Heart right ventricle (tissue), 16 donors: ENCODE results near the gene TCF7L2. TPM values are rescaled to one million over a fixed set of nuclear protein-coding genes. Genes with fewer than 3 reads are reported as not detected.
"Not testable (repeated sequence)": the region's sequence is repeated elsewhere in the genome, so short reads cannot be mapped to it uniquely, and the experiment has no call there.

ENCODE experiments used
- ATAC-seq, 8 donors: fragments of 200-7000 bp; cut with Tn5 transposase; one replicate each; pipeline ENCODE4 v1.9.1; 2020; ENCODE audit warnings: mild to moderate bottlenecking in 8 of 8, moderate library complexity in 8 of 8, moderate number of reproducible peaks in 1 of 8
- DNase-seq, 2 donors: peaks; one replicate each; pipeline ENCODE4 v3.0.0-alpha.2; 2020
- H3K27ac ChIP-seq, 10 donors: fragments of 200-600 bp; sonication (generic) in 2 of 10; one replicate each; pipeline versions ENCODE4 v1.5.0 to v1.8.0; 2020 to 2022; ENCODE audit warnings: mild to moderate bottlenecking in 3 of 10
- H3K27me3 ChIP-seq, 7 donors: fragments of 200-600 bp; one replicate each; pipeline ENCODE4 v1.8.0; 2021 to 2022; ENCODE audit warnings: mild to moderate bottlenecking in 2 of 7
- H3K36me3 ChIP-seq, 9 donors: fragments of 200-600 bp; sonication (generic) in 1 of 9; one replicate each; pipeline versions ENCODE4 v1.5.0 to v1.8.0; 2020 to 2022; ENCODE audit warnings: mild to moderate bottlenecking in 2 of 9
- H3K4me1 ChIP-seq, 9 donors: fragments of 200-600 bp; sonication (generic) in 1 of 9; one replicate each; pipeline versions ENCODE4 v1.5.0 to v1.8.0; 2020 to 2022; ENCODE audit warnings: mild to moderate bottlenecking in 4 of 9
- H3K4me3 ChIP-seq, 10 donors: fragments of 200-600 bp; sonication (generic) in 2 of 10; one replicate each; pipeline versions ENCODE4 v1.5.0 to v1.8.0; 2020 to 2022; ENCODE audit warnings: mild to moderate bottlenecking in 7 of 10, moderate library complexity in 2 of 10
- H3K9me3 ChIP-seq, 11 donors: fragments of 200-600 bp in 10 of 11; sonication (generic) in 2 of 11; one replicate each; pipeline versions ENCODE4 v1.5.0 to v1.8.0; 2013 to 2022; ENCODE audit warnings: mild to moderate bottlenecking in 2 of 11, control low read depth in 1 of 11, moderate library complexity in 1 of 11
- CTCF ChIP-seq, 9 donors: fragments of 200-600 bp; sonication (generic) in 2 of 9; IDR thresholded peaks; one replicate each; pipeline versions ENCODE4 v1.5.0 to v1.8.0; 2021 to 2022; ENCODE audit warnings: antibody characterized with exemption in 9 of 9, mild to moderate bottlenecking in 5 of 9, moderate library complexity in 1 of 9
- WGBS, 2 donors: extraction: QIAGEN DNeasy Blood & Tissue Kit; methylation state at CpG; one replicate each; pipeline ENCODE4 v1.1.7; 2013; ENCODE audit warnings: inconsistent platforms in 1 of 2; 5-methylcytosine and 5-hydroxymethylcytosine counted together
- intact Hi-C, 10 donors: fragments of 100-400 bp; cut with DNase I; formaldehyde crosslinking; loops; one replicate each; pipeline versions ENCODE4 v1.11.1 to v1.14.2; 2022
- polyA plus RNA-seq, 2 donors: library from polyadenylated mRNA; stranded (reverse); fragments of 200-250 nt; gene quantifications; one replicate each; pipeline ENCODE4 v1.2.3, GENCODE V29; 2013
- total RNA-seq, 10 donors: library from RNA; stranded (reverse); fragmentation: NEBNext Ultra II Directional in 3 of 10; extraction: Animal tissue kit (Norgen Biotek cat#: 25700) in 3 of 10; gene quantifications; one replicate each; pipeline versions ENCODE4 v1.2.1 to v1.2.4, GENCODE V29; 2021 to 2023
- donor health status: Arrhythmogenic right ventricular cardiomyopathy.
- donor health status: ischemic (EF 13 %, LVEDD 7.1; RV severe dilation, severe dysfunction).
- donor health status: healthy with polysubstance abuse.
- donor health status: DM: no; HTN: yes; CAD: no.
- donor health status: DM: no; HTN: no; CAD: no.
- donor health status: ischemic (EF 25% LVEDD 6.9; RV normal size, moderate dysfunction).
- donor health status: ischemic (EF 25% LVEDD 5.7; RV mildly dilated, moderate dysfunction).
- donor health status: healthy.
- donor health status: DM: yes; HTN: yes; CAD: no.
- donor health status: Ischemic cardiomyopathy.
- donor health status: ischemic (EF 35%, LVEDD 5.7; RV mildly dilated, moderate dysfunction).
- donor health status: nonischemic (EF 11% LVEDD 7.7; RV severe dilation, severe dysfunction).
- donor health status: DM: yes; HTN: yes; CAD: no.
- donor health status: PGD.
- donor health status: ischemic (EF 29% LVEDD 5.4; RV normal size, mild dysfunction).
- donor health status: nonischemic (EF 23%, LVEDD 6.1; RV moderate dilation, normal function).

TCF7L2 gene
- total and polyA plus RNA-seq, 12 donors: 3.6 to 15.8 (median 11.8) TPM

- no peak overlapping the region for H3K27ac ChIP-seq
- ATAC-seq (peak in 2 of 8 donors; percentile 29 to 33), DNase-seq (peak in 1 of 2 donors; percentile 35)
- H3K4me3 ChIP-seq: no peak overlapping the region
- intact Hi-C loops: loop anchor here in 1 of 10 donors (5.0 kb wide), 1 partner anchor 386 kb away; no protein-coding TSS in a partner anchor
- WGBS, 2 donors: 74 to 78% methylated on average over 15 of the region's 15 CpGs
- H3K4me1 ChIP-seq: peaks cover 0 to 33% (median 7%) of the 10 kb centered on the region in 9 donors
- H3K9me3 ChIP-seq: no peaks in the 10 kb centered on the region
- peak in 8 of 9 donors; percentile 29 to 64 (median 51) for TF ChIP-seq CTCF (IDR thresholded peaks at IDR 0.05)
- H3K36me3 ChIP-seq: no peaks in the 10 kb centered on the region
- H3K27me3 ChIP-seq: no peaks in the 10 kb centered on the region
Measured at GRCh38 chr10:113108194-113108835, 158.3 kb downstream of the TCF7L2 start.

- Histone ChIP-seq H3K36me3 (no peaks in the 10 kb centered on the region), H3K27ac (no peak overlapping the region), H3K27me3 (no peaks in the 10 kb centered on the region), H3K4me3 (no peak overlapping the region), H3K9me3 (no peaks in the 10 kb centered on the region), H3K4me1 (peaks cover 0 to 33% (median under 1%) of the 10 kb centered on the region in 9 donors)
- intact Hi-C loops: loop anchor here in 1 of 10 donors (5.0 kb wide), 1 partner anchor 387 kb away; no protein-coding TSS in a partner anchor
- ATAC-seq (no peak), DNase-seq (no peak)
- no peak for TF ChIP-seq CTCF (IDR thresholded peaks at IDR 0.05)
- WGBS, 2 donors: 97 to 100% methylated on average over 8 of the region's 8 CpGs
Measured at GRCh38 chr10:113108948-113109347, 158.9 kb downstream of the TCF7L2 start.

GRCh38 chr10:113109482-113109881 lies 159.4 kb downstream of the TCF7L2 start:
- H3K4me3 ChIP-seq, H3K27me3 ChIP-seq, ATAC-seq, H3K9me3 ChIP-seq, H3K36me3 ChIP-seq, DNase-seq, H3K27ac ChIP-seq: not testable (repeated sequence)
- intact Hi-C loops: loop anchor here in 1 of 10 donors (5.0 kb wide), 1 partner anchor 387 kb away; no protein-coding TSS in a partner anchor
- peaks cover 0 to 30% (median 0%) of the 10 kb centered on the region in 9 donors for H3K4me1 ChIP-seq
- 95 to 96% methylated on average over 4 of the region's 4 CpGs for WGBS, 2 donors

DNA sequence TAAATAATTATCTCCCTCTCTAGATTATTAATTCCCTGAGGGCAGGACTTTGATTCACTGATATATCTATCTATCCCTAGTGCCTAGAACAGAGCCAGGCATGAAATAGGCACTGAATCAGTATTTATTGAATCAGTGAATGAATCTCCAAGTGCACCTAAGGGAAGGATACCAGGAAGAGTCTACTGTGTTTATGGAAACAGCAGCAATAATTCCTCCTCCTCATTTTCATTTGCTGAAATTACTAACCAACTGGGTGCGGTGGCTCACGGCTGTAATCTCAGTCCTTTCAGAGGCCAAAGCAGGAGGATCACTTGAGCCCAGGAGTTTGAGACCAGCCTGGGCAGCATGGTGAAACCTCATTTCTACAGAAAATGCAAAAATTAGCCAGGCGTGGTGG lies 161.2 kb downstream of the TCF7L2 start:
- H3K4me1 ChIP-seq: peaks cover 0 to 22% (median 0%) of the 10 kb centered on the region in 9 donors
- intact Hi-C loops: no loop called here
- no peaks in the 10 kb centered on the region for H3K27me3 ChIP-seq
- WGBS, 2 donors: 95 to 99% methylated on average over 3 of the region's 3 CpGs
- no peak for TF ChIP-seq CTCF (IDR thresholded peaks at IDR 0.05)
- no peak overlapping the region for H3K27ac ChIP-seq
- H3K4me3 ChIP-seq: no peak overlapping the region
- ATAC-seq: no peak
- no peak for DNase-seq
- no peaks in the 10 kb centered on the region for H3K9me3 ChIP-seq
- no peaks in the 10 kb centered on the region for H3K36me3 ChIP-seq
